Hematopoietic multipotent progenitor cell treated with erythropoietin and hydrocortisone succinate and interleukin-3 and kit ligand, for 4 days (in vitro differentiated cells): ENCODE data around the gene RAP1GAP2.
"Not testable (repeated sequence)": the region's sequence is repeated elsewhere in the genome, so short reads cannot be mapped to it uniquely, and the experiment has no call there.

Source experiments
- DNase-seq: peaks from one replicate; pipeline ENCODE4 v3.0.0-alpha.2; 2015

RAP1GAP2 gene

GRCh38 chr17:2815781-2816185 lies 19.5 kb downstream of the RAP1GAP2 start:
- DNase-seq: no peak

- DNase-seq: no peak
Measured at GRCh38 chr17:2816688-2817087, 20.4 kb downstream of the RAP1GAP2 start.

- DNase-seq: not testable (repeated sequence)
Measured at GRCh38 chr17:2819294-2819693, 23.1 kb downstream of the RAP1GAP2 start.

- no peak for DNase-seq
Measured at GRCh38 chr17:2819921-2820501, 23.8 kb downstream of the RAP1GAP2 start.

- no peak for DNase-seq
Measured at GRCh38 chr17:2821868-2822267, 25.6 kb downstream of the RAP1GAP2 start.

GRCh38 chr17:2822358-2822757 lies 26.1 kb downstream of the RAP1GAP2 start:
- no peak for DNase-seq

- DNase-seq: no peak
Measured at GRCh38 chr17:2825253-2825970, 29.2 kb downstream of the RAP1GAP2 start.

- peak; percentile 83 for DNase-seq
Measured at GRCh38 chr17:2828397-2829038, 32.3 kb downstream of the RAP1GAP2 start.

GRCh38 chr17:2830678-2831077 lies 34.4 kb downstream of the RAP1GAP2 start:
- no peak for DNase-seq

- peak; percentile 89 for DNase-seq
Measured at GRCh38 chr17:2835780-2836179, 39.5 kb downstream of the RAP1GAP2 start.

GRCh38 chr17:2837147-2837561 lies 40.9 kb downstream of the RAP1GAP2 start:
- DNase-seq: peak; percentile 53

- no peak for DNase-seq
Measured at GRCh38 chr17:2841606-2842005, 45.4 kb downstream of the RAP1GAP2 start.

- DNase-seq: no peak
Measured at GRCh38 chr17:2842464-2842863, 46.2 kb downstream of the RAP1GAP2 start.

- no peak for DNase-seq
Measured at GRCh38 chr17:2844416-2844815, 48.2 kb downstream of the RAP1GAP2 start.

- DNase-seq: peak; percentile 45
Measured at GRCh38 chr17:2847381-2848333, 51.4 kb downstream of the RAP1GAP2 start.

GRCh38 chr17:2849327-2849670 lies 53.1 kb downstream of the RAP1GAP2 start:
- no peak for DNase-seq

- DNase-seq: no peak
Measured at GRCh38 chr17:2850991-2851390, 54.8 kb downstream of the RAP1GAP2 start.

- no peak for DNase-seq
Measured at GRCh38 chr17:2851615-2852014, 55.4 kb downstream of the RAP1GAP2 start.

GRCh38 chr17:2852221-2852620 lies 56.0 kb downstream of the RAP1GAP2 start:
- peak; percentile 59 for DNase-seq

- DNase-seq: no peak
Measured at GRCh38 chr17:2852729-2853282, 56.6 kb downstream of the RAP1GAP2 start.

GRCh38 chr17:2853283-2854142 lies 57.3 kb downstream of the RAP1GAP2 start:
- DNase-seq: peak; percentile 38
